ENCODE measurements around the gene TBC1D14. TPM values are rescaled to one million over a fixed set of nuclear protein-coding genes. Genes with fewer than 3 reads are reported as not detected.
"Not testable (repeated sequence)": the region's sequence is repeated elsewhere in the genome, so short reads cannot be mapped to it uniquely, and the experiment has no call there.

The TBC1D14 gene
- total RNA-seq, 2 experiments from 2014 or later: 53.7 to 55.3 TPM

- H3K4me3 Mint-ChIP-seq, POLR2A ChIA-PET, CTCF ChIA-PET, H3K27ac Mint-ChIP-seq, H3K9me3 Mint-ChIP-seq, H3K27me3 Mint-ChIP-seq: not testable (repeated sequence)
- peak; percentile 3 for DNase-seq
- peaks cover 27% of the 10 kb centered on the region for H3K36me3 Mint-ChIP-seq (ENCODE audit: low read depth)
- peaks cover 20% of the 10 kb centered on the region for H3K4me1 Mint-ChIP-seq
These were observed 68.2 kb downstream of the TBC1D14 start for GRCh38 chr4:6977846-6978245.

GRCh38 chr4:6983544-6984142 lies 74.0 kb downstream of the TBC1D14 start:
- Mint-ChIP-seq H3K9me3 (no peaks in the 10 kb centered on the region), H3K27me3 (no peaks in the 10 kb centered on the region), H3K4me3 (no peak overlapping the region), H3K4me1 (peaks cover 50% of the 10 kb centered on the region), H3K27ac (no peak overlapping the region), H3K36me3 (ENCODE audit: low read depth) (peaks cover 20% of the 10 kb centered on the region)
- ChIA-PET POLR2A (interaction anchor here (1.3 to 1.9 kb wide), 2 partner anchors 9 to 75 kb away, joined by 4 to 6 read pairs; partner anchors contain the start of gene TBC1D14), CTCF (interaction anchor here (1.1 to 2.0 kb wide), 5 partner anchors 9 to 87 kb away, joined by 4 to 8 read pairs (median 6); a partner anchor contains a TSS)
- DNase-seq: no peak

- ChIA-PET POLR2A (interaction anchor here (1.9 kb wide), 1 partner anchor 10 kb away, joined by 6 read pairs; no protein-coding TSS in a partner anchor), CTCF (interaction anchor here (1.3 to 2.0 kb wide), 4 partner anchors 10 to 86 kb away, joined by 3 to 8 read pairs (median 6); no protein-coding TSS in a partner anchor)
- Mint-ChIP-seq H3K9me3 (no peaks in the 10 kb centered on the region), H3K4me1 (peaks cover 61% of the 10 kb centered on the region), H3K36me3 (ENCODE audit: low read depth) (peaks cover 20% of the 10 kb centered on the region), H3K27me3 (no peaks in the 10 kb centered on the region), H3K4me3 (peak overlapping the region; percentile 12), H3K27ac (no peak overlapping the region)
- DNase-seq: no peak
These were observed 75.2 kb downstream of the TBC1D14 start for GRCh38 chr4:6984612-6985425.

GRCh38 chr4:6986072-6986780 lies 76.6 kb downstream of the TBC1D14 start:
- H3K4me1 Mint-ChIP-seq: peaks cover 73% of the 10 kb centered on the region
- H3K36me3 Mint-ChIP-seq (ENCODE audit: low read depth): peaks cover 25% of the 10 kb centered on the region
- peak overlapping the region; percentile 95 for H3K27ac Mint-ChIP-seq
- CTCF ChIA-PET: interaction anchor here (0.7 to 3.3 kb wide), 14 partner anchors 12 to 311 kb away, joined by 3 to 24 read pairs (median 4); partner anchors contain the start of genes GRPEL1 and TADA2B
- no peak for DNase-seq
- H3K27me3 Mint-ChIP-seq: no peaks in the 10 kb centered on the region
- POLR2A ChIA-PET: interaction anchor here (0.7 to 3.3 kb wide), 28 partner anchors 10 to 313 kb away, joined by 3 to 69 read pairs (median 5); partner anchors contain the start of genes GRPEL1, TADA2B and TBC1D14
- H3K4me3 Mint-ChIP-seq: peak overlapping the region; percentile 89
- no peaks in the 10 kb centered on the region for H3K9me3 Mint-ChIP-seq

GRCh38 chr4:6986781-6987587 lies 77.4 kb downstream of the TBC1D14 start:
- Mint-ChIP-seq H3K36me3 (ENCODE audit: low read depth) (peaks cover 27% of the 10 kb centered on the region), H3K27ac (peak overlapping the region; percentile 95), H3K9me3 (no peaks in the 10 kb centered on the region), H3K27me3 (no peaks in the 10 kb centered on the region), H3K4me3 (peak overlapping the region; percentile 98), H3K4me1 (peaks cover 81% of the 10 kb centered on the region)
- DNase-seq: peak; percentile 95
- POLR2A ChIA-PET: interaction anchor here (0.6 to 3.3 kb wide), 32 partner anchors 9 to 844 kb away, joined by 3 to 69 read pairs (median 5); partner anchors contain the start of genes GRPEL1, TADA2B and TBC1D14
- CTCF ChIA-PET: interaction anchor here (0.7 to 3.3 kb wide), 15 partner anchors 11 to 312 kb away, joined by 3 to 24 read pairs (median 4); partner anchors contain the start of genes GRPEL1 and TADA2B

- Mint-ChIP-seq H3K36me3 (ENCODE audit: low read depth) (peaks cover 28% of the 10 kb centered on the region), H3K9me3 (no peaks in the 10 kb centered on the region), H3K4me3 (peak overlapping the region; percentile 98), H3K27ac (peak overlapping the region; percentile 90), H3K4me1 (peaks cover 85% of the 10 kb centered on the region), H3K27me3 (no peaks in the 10 kb centered on the region)
- POLR2A ChIA-PET: interaction anchor here (0.6 to 3.3 kb wide), 12 partner anchors 8 to 844 kb away, joined by 3 to 69 read pairs (median 6); partner anchors contain the start of genes GRPEL1 and TADA2B
- CTCF ChIA-PET: interaction anchor here (1.1 to 3.3 kb wide), 5 partner anchors 11 to 94 kb away, joined by 4 to 24 read pairs (median 4); partner anchors contain the start of gene TADA2B
- DNase-seq: no peak
These were observed 77.9 kb downstream of the TBC1D14 start for GRCh38 chr4:6987588-6987961.

- CTCF ChIA-PET: interaction anchor here (1.1 to 3.3 kb wide), 4 partner anchors 10 to 74 kb away, joined by 4 to 24 read pairs (median 11); partner anchors contain the start of gene TADA2B
- Mint-ChIP-seq H3K36me3 (ENCODE audit: low read depth) (peaks cover 30% of the 10 kb centered on the region), H3K27ac (peak overlapping the region; percentile 90), H3K9me3 (no peaks in the 10 kb centered on the region), H3K27me3 (no peaks in the 10 kb centered on the region), H3K4me1 (peaks cover 89% of the 10 kb centered on the region), H3K4me3 (peak overlapping the region; percentile 98)
- DNase-seq: no peak
- POLR2A ChIA-PET: interaction anchor here (0.6 to 3.3 kb wide), 12 partner anchors 8 to 843 kb away, joined by 3 to 69 read pairs (median 6); partner anchors contain the start of genes GRPEL1 and TADA2B
These were observed 78.5 kb downstream of the TBC1D14 start for GRCh38 chr4:6988016-6988715.

GRCh38 chr4:6989331-6989923 lies 79.8 kb downstream of the TBC1D14 start:
- peaks cover 84% of the 10 kb centered on the region for H3K4me1 Mint-ChIP-seq
- H3K27me3 Mint-ChIP-seq: no peaks in the 10 kb centered on the region
- ChIA-PET CTCF (interaction anchor here (1.0 kb wide), 1 partner anchor 16 kb away, joined by 3 read pairs; no protein-coding TSS in a partner anchor), POLR2A (interaction anchor here (1.6 kb wide), 1 partner anchor 9 kb away, joined by 5 read pairs; no protein-coding TSS in a partner anchor)
- H3K36me3 Mint-ChIP-seq (ENCODE audit: low read depth): peaks cover 37% of the 10 kb centered on the region
- no peak for DNase-seq
- H3K4me3 Mint-ChIP-seq: peak overlapping the region; percentile 98
- peak overlapping the region; percentile 46 for H3K27ac Mint-ChIP-seq
- H3K9me3 Mint-ChIP-seq: no peaks in the 10 kb centered on the region

- Mint-ChIP-seq H3K4me1 (peaks cover 73% of the 10 kb centered on the region), H3K27me3 (no peaks in the 10 kb centered on the region), H3K9me3 (no peaks in the 10 kb centered on the region), H3K4me3 (no peak overlapping the region), H3K27ac (peak overlapping the region; percentile 75), H3K36me3 (ENCODE audit: low read depth) (peaks cover 45% of the 10 kb centered on the region)
- no peak for DNase-seq
- ChIA-PET CTCF (no interaction called here), POLR2A (interaction anchor here (1.6 to 2.7 kb wide), 2 partner anchors 8 to 77 kb away, joined by 5 to 7 read pairs; partner anchors contain the start of gene GRPEL1)
These were observed 81.0 kb downstream of the TBC1D14 start for GRCh38 chr4:6990661-6991060.

- no peak overlapping the region for H3K4me3 Mint-ChIP-seq
- peaks cover 47% of the 10 kb centered on the region for H3K36me3 Mint-ChIP-seq (ENCODE audit: low read depth)
- H3K4me1 Mint-ChIP-seq: peaks cover 67% of the 10 kb centered on the region
- ChIA-PET POLR2A (interaction anchor here (1.1 to 2.7 kb wide), 3 partner anchors 16 to 77 kb away, joined by 5 to 7 read pairs (median 5); partner anchors contain the start of genes GRPEL1 and TADA2B), CTCF (interaction anchor here (1.7 kb wide), 1 partner anchor 52 kb away, joined by 4 read pairs; the partner anchor contains the start of gene TADA2B)
- H3K9me3 Mint-ChIP-seq: no peaks in the 10 kb centered on the region
- H3K27ac Mint-ChIP-seq: peak overlapping the region; percentile 75
- H3K27me3 Mint-ChIP-seq: no peaks in the 10 kb centered on the region
- DNase-seq: no peak
These were observed 81.6 kb downstream of the TBC1D14 start for GRCh38 chr4:6991249-6991648.
